H1 (cell line): ENCODE results near the gene FAM50B. TPM values are rescaled to one million over a fixed set of nuclear protein-coding genes. Genes with fewer than 3 reads are reported as not detected.

ENCODE experiments used
- CTCF ChIA-PET: fragments of 300-600 bp; sonication (Branson Sonifier 250); formaldehyde crosslinking; loops from one replicate; lab custom pipeline; 2021; ENCODE audit not compliant: partially characterized antibody; lab: Charles Lee
- POLR2A ChIA-PET: fragments of 300-600 bp; sonication (Branson Sonifier 250); formaldehyde crosslinking; loops from one replicate; lab custom pipeline; 2021; ENCODE audit warnings: inconsistent platforms; ENCODE audit not compliant: partially characterized antibody; lab: Charles Lee
- DNase-seq, 2 experiments: peaks; one replicate each; pipeline versions ENCODE4 v3.0.0 to v3.0.0-alpha.2; 2010 to 2022; ENCODE audit warnings: low spot score in 2 of 2, low read depth in 1 of 2, mixed read lengths in 1 of 2
- FAIRE-seq: peaks from 2 replicates; lab custom pipeline; 2011; peaks lifted over from hg19 to GRCh38; lab: Jason Lieb, UNC
- H2AFZ ChIP-seq: 2 replicates; pipeline ENCODE4 v1.8.1; 2012; ENCODE audit warnings: low read length, inconsistent platforms
- H2AK5ac ChIP-seq: 2 replicates; pipeline ENCODE4 v1.6.1; 2013; ENCODE audit warnings: low read depth, low read length
- H2BK120ac ChIP-seq: replicated peaks from 2 replicates; pipeline ENCODE3; 2013; ENCODE audit warnings: low read depth, low read length, inconsistent platforms
- H2BK12ac ChIP-seq: 2 replicates; pipeline ENCODE4 v1.6.1; 2013; ENCODE audit warnings: low read depth, low read length
- H2BK15ac ChIP-seq: 2 replicates; pipeline ENCODE4 v1.6.1; 2013; ENCODE audit warnings: low read length
- H2BK20ac ChIP-seq: 2 replicates; pipeline ENCODE4 v1.6.1; 2013; ENCODE audit warnings: low read length
- H2BK5ac ChIP-seq: 2 replicates; pipeline ENCODE4 v1.6.1; 2013; ENCODE audit warnings: low read depth, low read length
- H3K14ac ChIP-seq: 2 replicates; pipeline ENCODE4 v1.6.1; 2013; ENCODE audit warnings: inconsistent platforms; ENCODE audit not compliant: insufficient read length
- H3K18ac ChIP-seq: 2 replicates; pipeline ENCODE4 v1.6.1; 2013; ENCODE audit warnings: low read length; ENCODE audit errors: extremely low read depth
- H3K23ac ChIP-seq: 2 replicates; pipeline ENCODE4 v1.6.1; 2013; ENCODE audit warnings: inconsistent platforms; ENCODE audit not compliant: insufficient read length
- H3K23me2 ChIP-seq: 2 replicates; pipeline ENCODE4 v1.6.1; 2013; ENCODE audit warnings: low read depth, low read length
- H3K27ac ChIP-seq: 2 replicates; pipeline ENCODE4 v1.6.1; 2011; ENCODE audit warnings: low read depth, low read length, inconsistent platforms
- H3K27me3 ChIP-seq, 4 experiments: replicated peaks in 1 of 4; 1 replicate in 1 of 4; 2 replicates in 3 of 4; pipeline versions ENCODE4 v1.6.1 to v1.8.1; 2011 to 2013; ENCODE audit warnings: low read length in 3 of 4, mild to moderate bottlenecking in 3 of 4, inconsistent platforms in 2 of 4, mixed read lengths in 2 of 4, moderate library complexity in 1 of 4; ENCODE audit not compliant: control insufficient read depth in 3 of 4, insufficient read depth in 3 of 4; ENCODE audit errors: extremely low read depth in 1 of 4
- H3K36me3 ChIP-seq, 4 experiments: 2 replicates each; pipeline versions ENCODE4 v1.6.1 to v1.8.1; 2011 to 2013; ENCODE audit warnings: mild to moderate bottlenecking in 4 of 4, low read length in 3 of 4, moderate library complexity in 2 of 4, control low read depth in 1 of 4, inconsistent platforms in 1 of 4; ENCODE audit not compliant: insufficient read depth in 4 of 4, control insufficient read depth in 2 of 4
- H3K4ac ChIP-seq: replicated peaks from 2 replicates; pipeline ENCODE3; 2013; ENCODE audit warnings: low read length, low read depth, mixed read lengths, inconsistent platforms; ENCODE audit not compliant: insufficient read length
- H3K4me1 ChIP-seq, 4 experiments: replicated peaks in 1 of 4; 1 replicate in 1 of 4; 2 replicates in 3 of 4; pipeline versions ENCODE4 v1.6.1 to v1.8.1; 2011 to 2013; ENCODE audit warnings: low read length in 3 of 4, inconsistent platforms in 2 of 4, mixed read lengths in 1 of 4; ENCODE audit not compliant: insufficient read depth in 4 of 4, control insufficient read depth in 3 of 4
- H3K4me2 ChIP-seq, 2 experiments: 2 replicates each; pipeline versions ENCODE4 v1.6.1 to v1.8.1; 2011 to 2013; ENCODE audit warnings: low read depth in 2 of 2, low read length in 2 of 2, control low read depth in 1 of 2, inconsistent platforms in 1 of 2, mild to moderate bottlenecking in 1 of 2; ENCODE audit not compliant: insufficient read depth in 1 of 2
- H3K4me3 ChIP-seq, 4 experiments: fragments of 200-600, 300-600 bp in 1 of 4; sonication (generic), shearing (Covaris generic), sonication (Bioruptor Twin) in 1 of 4; 2 replicates each; pipeline versions ENCODE4 v1.5.1 to v1.8.1; 2011 to 2016; ENCODE audit warnings: low read length in 4 of 4, low read depth in 3 of 4, control low read depth in 2 of 4, inconsistent platforms in 2 of 4, mild to moderate bottlenecking in 2 of 4, mixed read lengths in 1 of 4, moderate library complexity in 1 of 4; ENCODE audit not compliant: insufficient read depth in 2 of 4; ENCODE audit errors: extremely low read depth in 1 of 4
- H3K56ac ChIP-seq: replicated peaks from 2 replicates; pipeline ENCODE3; 2013; ENCODE audit warnings: low read depth, mild to moderate bottlenecking, mixed read lengths, low read length, inconsistent platforms; ENCODE audit not compliant: insufficient read length
- H3K79me1 ChIP-seq: 2 replicates; pipeline ENCODE4 v1.6.1; 2013; ENCODE audit warnings: low read depth, low read length, control low read depth
- H3K79me2 ChIP-seq, 2 experiments: 2 replicates each; pipeline versions ENCODE4 v1.6.1 to v1.8.1; 2012 to 2013; ENCODE audit warnings: low read length in 2 of 2, mild to moderate bottlenecking in 2 of 2, inconsistent platforms in 1 of 2; ENCODE audit not compliant: insufficient read depth in 2 of 2, control insufficient read depth in 1 of 2
- H3K9ac ChIP-seq, 4 experiments: replicated peaks in 1 of 4; 1 replicate in 1 of 4; 2 replicates in 3 of 4; pipeline versions ENCODE4 v1.6.1 to v1.8.1; 2011 to 2013; ENCODE audit warnings: low read depth in 3 of 4, low read length in 3 of 4, control low read depth in 2 of 4, mild to moderate bottlenecking in 2 of 4, moderate library complexity in 2 of 4, inconsistent platforms in 1 of 4; ENCODE audit errors: extremely low read depth in 1 of 4
- H3K9me3 ChIP-seq, 2 experiments: 2 replicates each; pipeline versions ENCODE4 v1.6.1 to v1.8.1; 2012 to 2013; ENCODE audit warnings: mild to moderate bottlenecking in 2 of 2, moderate library complexity in 2 of 2, control low read depth in 1 of 2, inconsistent platforms in 1 of 2, low read depth in 1 of 2, low read length in 1 of 2, mixed read lengths in 1 of 2; ENCODE audit not compliant: insufficient read depth in 2 of 2
- H4K20me1 ChIP-seq, 2 experiments: replicated peaks in 1 of 2; 2 replicates each; pipeline versions ENCODE3 to v1.8.1; 2011 to 2013; ENCODE audit warnings: inconsistent platforms in 2 of 2, low read length in 2 of 2, mild to moderate bottlenecking in 1 of 2; ENCODE audit not compliant: insufficient read depth in 2 of 2, control insufficient read depth in 1 of 2
- H4K5ac ChIP-seq: 2 replicates; pipeline ENCODE4 v1.6.1; 2013; ENCODE audit warnings: low read length, low read depth, mixed read lengths, inconsistent platforms; ENCODE audit not compliant: insufficient read length
- H4K8ac ChIP-seq: 2 replicates; pipeline ENCODE4 v1.8.0; 2013; ENCODE audit warnings: mild to moderate bottlenecking, moderate library complexity, low read length, inconsistent platforms; ENCODE audit not compliant: insufficient read depth; ENCODE audit errors: extremely low read depth
- H4K91ac ChIP-seq: replicated peaks from 2 replicates; pipeline ENCODE3; 2013; ENCODE audit warnings: low read length, mixed read lengths, inconsistent platforms; ENCODE audit not compliant: insufficient read length
- ATF2 ChIP-seq: IDR thresholded peaks from 2 replicates; pipeline ENCODE4 v1.6.1; 2012; ENCODE audit warnings: low read length, inconsistent platforms
- EP300 ChIP-seq, 2 experiments: IDR thresholded peaks; 1 replicate in 1 of 2; 2 replicates in 1 of 2; pipeline ENCODE4 v1.6.1; 2011 to 2012; ENCODE audit warnings: low read depth in 2 of 2, low read length in 2 of 2, mild to moderate bottlenecking in 2 of 2, borderline replicate concordance in 1 of 2, inconsistent platforms in 1 of 2, moderate library complexity in 1 of 2
- JUND ChIP-seq: IDR thresholded peaks from 2 replicates; pipeline ENCODE4 v1.6.1; 2011; ENCODE audit warnings: mild to moderate bottlenecking, improper control_type of control experiment, low read length
- KDM1A ChIP-seq: fragments of 200-600, 300-600 bp; sonication (generic); IDR thresholded peaks from 2 replicates; pipeline ENCODE4 v1.7.1; 2016; ENCODE audit warnings: mild to moderate bottlenecking, low read length, borderline replicate concordance
- RFX5 ChIP-seq: IDR thresholded peaks from 2 replicates; pipeline ENCODE4 v1.6.1; 2011; ENCODE audit warnings: low read depth, low read length, improper control_type of control experiment, borderline replicate concordance
- RXRA ChIP-seq: IDR thresholded peaks from 2 replicates; pipeline ENCODE4 v1.6.1; 2011; ENCODE audit warnings: low read depth, mild to moderate bottlenecking, low read length, moderate library complexity; ENCODE audit not compliant: insufficient read depth
- SIN3A ChIP-seq, 2 experiments: IDR thresholded peaks in 1 of 2; conservative IDR thresholded peaks in 1 of 2; 2 replicates each; pipeline ENCODE4 v1.6.1; 2011 to 2012; ENCODE audit warnings: low read length in 2 of 2, improper control_type of control experiment in 1 of 2, low read depth in 1 of 2, mild to moderate bottlenecking in 1 of 2
- SIX5 ChIP-seq: IDR thresholded peaks from 2 replicates; pipeline ENCODE4 v1.6.1; 2011; ENCODE audit warnings: mild to moderate bottlenecking, low read depth, low read length
- SP1 ChIP-seq: IDR thresholded peaks from 2 replicates; pipeline ENCODE4 v1.6.1; 2011; ENCODE audit warnings: low read depth, low read length
- SP4 ChIP-seq: IDR thresholded peaks from 2 replicates; pipeline ENCODE4 v1.6.1; 2012; ENCODE audit warnings: low read length, inconsistent platforms
- SUZ12 ChIP-seq: fragments of 200-600 bp; sonication (generic); IDR thresholded peaks from 2 replicates; pipeline ENCODE4 v1.6.1; 2012; ENCODE audit warnings: mild to moderate bottlenecking, inconsistent platforms, low read length, moderate library complexity, mixed read lengths
- TBP ChIP-seq: IDR thresholded peaks from 2 replicates; pipeline ENCODE4 v1.6.1; 2011; ENCODE audit warnings: low read depth, low read length, improper control_type of control experiment
- WGBS, 2 experiments: shearing (Covaris generic) in 1 of 2; methylation state at CpG; one replicate each; pipeline versions ENCODE4 v1.1.6 to v1.1.7; 2013 to 2015; ENCODE audit warnings: low lambda C conversion rate in 2 of 2, mixed read lengths in 2 of 2, inconsistent platforms in 1 of 2, low coverage in 1 of 2, missing lambda C conversion rate in 1 of 2; ENCODE audit not compliant: insufficient replicate concordance in 2 of 2, insufficient coverage in 1 of 2, insufficient read length in 1 of 2; ENCODE audit errors: extremely low coverage in 1 of 2, missing lambda C conversion rate in 1 of 2; 5-methylcytosine and 5-hydroxymethylcytosine counted together
- polyA plus RNA-seq, 7 experiments: library from polyadenylated mRNA; depleted of rRNA in 3 of 7; stranded (reverse) in 5 of 7; unstranded in 2 of 7; fragments of >200 nt in 5 of 7; fragments of 200-250 nt in 2 of 7; gene quantifications; 1 replicate in 5 of 7; 2 replicates in 1 of 7; 4 replicates in 1 of 7; pipeline versions ENCODE4 v1.2.1 to v1.2.3, GENCODE V29; 2011 to 2013; ENCODE audit warnings: missing spikeins in 2 of 7, mixed read lengths in 2 of 7
- total RNA-seq: library from RNA; stranded (reverse); fragmentation: NEBNext Ultra II Directional; extraction: Animal tissue kit (Norgen Biotek cat#: 25700); gene quantifications from 2 replicates; pipeline ENCODE4 v1.2.1, GENCODE V29; 2021

Gene FAM50B
- total and polyA plus RNA-seq, 2 of the 8 experiments (the other 6 are each of a cell fraction or from before 2014, with no cell fraction given): 3.1 to 3.2 TPM

- ChIA-PET CTCF (interaction anchor here (0.8 to 2.8 kb wide), 3 partner anchors 9 to 124 kb away, joined by 3 to 17 read pairs (median 4); partner anchors contain the start of gene FAM50B), POLR2A (no interaction called here)
- H3K79me1 ChIP-seq: no peaks in the 10 kb centered on the region
- H3K4me1 ChIP-seq: no peaks in the 10 kb centered on the region; a peak in 1 of 7 replicates
- H2BK5ac ChIP-seq: no peak overlapping the region
- no peak overlapping the region for H3K4ac ChIP-seq
- H2BK120ac ChIP-seq: no peak overlapping the region
- H3K56ac ChIP-seq: no peak overlapping the region
- H3K9me3 ChIP-seq: no peaks in the 10 kb centered on the region
- H3K79me2 ChIP-seq: no peaks in the 10 kb centered on the region
- TF ChIP-seq SIX5 (no peak), EP300 (IDR thresholded peaks at IDR 0.05; ENCODE audit: borderline replicate concordance in 1 of 2, low read depth in 2 of 2, low read length in 2 of 2) (no peak), TBP (no peak), SP1 (no peak), ATF2 (no peak), RXRA (no peak), SP4 (no peak), RFX5 (no peak), JUND (no peak), SUZ12 (no peak), KDM1A (no peak), SIN3A (conservative IDR thresholded peaks at IDR 0.05 in 1 of 2, IDR thresholded peaks at IDR 0.05 in 1 of 2; ENCODE audit: low read depth in 1 of 2, low read length in 2 of 2) (no peak)
- no peak overlapping the region for H2BK12ac ChIP-seq
- no peak overlapping the region for H3K9ac ChIP-seq
- no peak overlapping the region for H3K4me2 ChIP-seq
- no peak overlapping the region for H4K8ac ChIP-seq
- H3K36me3 ChIP-seq: no peaks in the 10 kb centered on the region
- no peak overlapping the region for H3K4me3 ChIP-seq
- 82% methylated on average over 4 of the region's 4 CpGs; no CpG with 5 or more reads in 1 of the 2 experiments for WGBS, 2 experiments
- no peak overlapping the region for H3K14ac ChIP-seq
- H4K5ac ChIP-seq: no peak overlapping the region
- no peaks in the 10 kb centered on the region for H4K20me1 ChIP-seq
- FAIRE-seq (no peak), DNase-seq (no peak)
- H3K27ac ChIP-seq: no peak overlapping the region
- no peak overlapping the region for H2AFZ ChIP-seq
- H2AK5ac ChIP-seq: no peak overlapping the region
- H4K91ac ChIP-seq: no peak overlapping the region
- H3K23me2 ChIP-seq: no peaks in the 10 kb centered on the region
- H3K18ac ChIP-seq: no peak overlapping the region
- no peak overlapping the region for H3K23ac ChIP-seq
- no peak overlapping the region for H2BK20ac ChIP-seq
- no peak overlapping the region for H2BK15ac ChIP-seq
- no peaks in the 10 kb centered on the region for H3K27me3 ChIP-seq
Measured at GRCh38 chr6:3876866-3877265, 27.7 kb downstream of the FAM50B start.
